HEK293 (cell line): ENCODE results near the gene SSBP1.

ENCODE experiments used
- CTCF ChIA-PET: fragments of 350-600 bp; formaldehyde crosslinking; extraction: SDS; loops from one replicate; lab custom pipeline; 2021; ENCODE audit warnings: antibody characterized with exemption; lab: Yijun Ruan, JAX
- POLR2A ChIA-PET: fragments of 300-600 bp; formaldehyde crosslinking; extraction: SDS; loops from one replicate; lab custom pipeline; 2020; ENCODE audit warnings: antibody characterized with exemption, inconsistent platforms; lab: Yijun Ruan, JAX
- H3K27ac ChIP-seq: fragments of 200-500 bp; sonication (Bioruptor generic); 2 replicates; pipeline ENCODE4 v1.5.1; 2014; ENCODE audit warnings: low read depth, low read length, control low read depth, inconsistent platforms; ENCODE audit errors: extremely low read depth
- H3K36me3 ChIP-seq, 2 experiments: fragments of 200-500 bp in 1 of 2; sonication (Bioruptor generic) in 1 of 2; 1 replicate in 1 of 2; 2 replicates in 1 of 2; pipeline ENCODE4 v1.5.1; 2014 to 2017; ENCODE audit warnings: inconsistent platforms in 2 of 2, low read length in 2 of 2; ENCODE audit not compliant: control insufficient read depth in 2 of 2, insufficient read depth in 1 of 2
- H3K4me1 ChIP-seq: fragments of 200-500 bp; sonication (Bioruptor generic); 2 replicates; pipeline ENCODE4 v1.5.1; 2014; ENCODE audit warnings: mild to moderate bottlenecking, low read length, inconsistent platforms; ENCODE audit not compliant: control insufficient read depth, insufficient read depth
- H3K4me3 ChIP-seq: 2 replicates; pipeline ENCODE4 v1.5.1; 2011; ENCODE audit warnings: low read depth, mild to moderate bottlenecking, control low read depth, low read length, moderate library complexity
- H3K9me3 ChIP-seq: fragments of 200-500 bp; sonication (Bioruptor generic); 2 replicates; pipeline ENCODE4 v1.5.1; 2014; ENCODE audit warnings: low read depth, low read length, inconsistent platforms; ENCODE audit not compliant: control insufficient read depth, insufficient read depth
- BCL11B ChIP-seq: fragments of 450-650 bp; formaldehyde crosslinking; IDR thresholded peaks from 2 replicates; pipeline ENCODE4 v1.5.1; 2016; ENCODE audit warnings: low read depth, missing biosample characterization, missing genetic modification characterization
- KLF1 ChIP-seq: fragments of 450-650 bp; formaldehyde crosslinking; IDR thresholded peaks from 2 replicates; pipeline ENCODE4 v1.5.1; 2016; ENCODE audit warnings: missing biosample characterization, missing genetic modification characterization
- MYNN ChIP-seq: fragments of 450-650 bp; formaldehyde crosslinking; IDR thresholded peaks from 2 replicates; pipeline ENCODE4 v1.5.1; 2016; ENCODE audit warnings: missing biosample characterization, missing genetic modification characterization, borderline replicate concordance
- SCRT2 ChIP-seq: fragments of 450-650 bp; formaldehyde crosslinking; IDR thresholded peaks from 2 replicates; pipeline ENCODE4 v1.5.1; 2016; ENCODE audit warnings: missing biosample characterization, missing genetic modification characterization
- WT1 ChIP-seq: fragments of 450-650 bp; formaldehyde crosslinking; IDR thresholded peaks from 2 replicates; pipeline ENCODE4 v1.5.1; 2016; ENCODE audit warnings: missing biosample characterization, missing genetic modification characterization
- ZIC2 ChIP-seq: fragments of 450-650 bp; formaldehyde crosslinking; IDR thresholded peaks from 2 replicates; pipeline ENCODE4 v1.5.1; 2016; ENCODE audit warnings: missing biosample characterization, missing genetic modification characterization
- ZNF174 ChIP-seq: fragments of 450-650 bp; formaldehyde crosslinking; IDR thresholded peaks from 2 replicates; pipeline ENCODE4 v1.5.0; 2017; ENCODE audit warnings: missing biosample characterization, mild to moderate bottlenecking, missing genetic modification characterization
- ZNF24 ChIP-seq: fragments of 450-650 bp; formaldehyde crosslinking; IDR thresholded peaks from 2 replicates; pipeline ENCODE4 v1.5.1; 2016; ENCODE audit warnings: missing biosample characterization, missing genetic modification characterization
- ZNF350 ChIP-seq: fragments of 450-650 bp; formaldehyde crosslinking; IDR thresholded peaks from 2 replicates; pipeline ENCODE4 v1.5.0; 2017; ENCODE audit warnings: missing biosample characterization, mild to moderate bottlenecking, missing genetic modification characterization
- ZNF521 ChIP-seq: fragments of 450-650 bp; formaldehyde crosslinking; IDR thresholded peaks from 2 replicates; pipeline ENCODE4 v1.5.1; 2017; ENCODE audit warnings: missing biosample characterization, mild to moderate bottlenecking, missing genetic modification characterization
- ZNF600 ChIP-seq: fragments of 450-650 bp; formaldehyde crosslinking; IDR thresholded peaks from 2 replicates; pipeline ENCODE4 v1.5.1; 2016; ENCODE audit warnings: missing biosample characterization, missing genetic modification characterization
- ZSCAN16 ChIP-seq: fragments of 450-650 bp; formaldehyde crosslinking; IDR thresholded peaks from 2 replicates; pipeline ENCODE4 v1.5.1; 2016; ENCODE audit warnings: missing biosample characterization, missing genetic modification characterization
- TF ChIP-seq, protein P1 (sequence below): fragments of 450-650 bp; formaldehyde crosslinking; IDR thresholded peaks from 2 replicates; pipeline ENCODE4 v1.5.1; 2016; ENCODE audit warnings: missing biosample characterization, missing genetic modification characterization
- TF ChIP-seq, protein P2 (sequence below): fragments of 450-650 bp; formaldehyde crosslinking; IDR thresholded peaks from 2 replicates; pipeline ENCODE4 v1.5.1; 2016; ENCODE audit warnings: missing biosample characterization, missing genetic modification characterization
- TF ChIP-seq, protein P3 (sequence below): fragments of 450-650 bp; formaldehyde crosslinking; IDR thresholded peaks from 2 replicates; pipeline ENCODE4 v1.5.1; 2016; ENCODE audit warnings: missing biosample characterization, missing genetic modification characterization, borderline replicate concordance

SSBP1 gene

DNA sequence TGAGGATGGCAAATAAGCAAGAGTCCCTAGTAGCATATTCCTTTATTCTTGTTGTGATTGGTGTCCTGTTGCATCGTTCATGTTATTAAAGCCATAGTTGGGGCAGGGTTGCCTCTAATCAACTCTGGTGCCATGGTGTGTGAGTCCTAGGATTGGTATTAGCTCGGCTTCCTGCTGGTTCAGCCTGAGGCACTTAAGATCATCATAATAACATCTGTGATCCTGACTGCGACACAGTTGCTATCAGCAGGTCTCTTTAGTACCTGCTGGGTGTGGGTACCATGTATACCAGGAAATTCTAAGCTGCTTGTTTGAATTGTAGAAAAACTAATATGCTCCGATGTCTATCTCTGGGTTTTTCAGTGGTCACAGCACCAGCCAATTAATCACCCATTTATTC lies 28.4 kb upstream of the SSBP1 start:
- POLR2A ChIA-PET: interaction anchor here (0.9 kb wide), 1 partner anchor 8 kb away, joined by 3 read pairs; the partner anchor contains the start of gene DENND11

DNA sequence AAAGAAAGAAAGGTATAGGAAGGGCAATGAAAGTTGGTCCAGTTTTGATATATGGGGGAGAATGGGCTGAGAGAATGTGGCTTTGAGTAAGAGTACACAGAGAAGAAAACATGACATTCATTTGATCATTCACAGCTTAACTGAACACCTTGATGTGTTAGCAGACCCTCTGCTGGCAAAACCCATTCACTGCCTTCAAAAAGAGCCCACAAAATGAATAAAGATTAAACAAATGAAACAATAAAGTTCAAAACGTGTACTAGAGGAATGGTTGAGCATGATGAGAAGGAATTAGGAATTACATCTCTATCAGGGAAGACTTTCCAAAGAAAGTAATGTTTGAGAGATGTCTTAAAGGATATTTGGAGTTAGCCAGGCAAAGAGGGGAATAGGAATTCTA lies 27.9 kb upstream of the SSBP1 start:
- no peaks in the 10 kb centered on the region for H3K4me1 ChIP-seq
- CTCF ChIA-PET: interaction anchor here (0.7 kb wide), 1 partner anchor 49 kb away, joined by 3 read pairs; no protein-coding TSS in a partner anchor
- POLR2A ChIA-PET: interaction anchor here (0.9 kb wide), 1 partner anchor 9 kb away, joined by 3 read pairs; the partner anchor contains the start of gene DENND11
- H3K4me3 ChIP-seq: no peak overlapping the region
- no peaks in the 10 kb centered on the region for H3K9me3 ChIP-seq
- TF ChIP-seq ZSCAN16 (tag by site-specific recombination): 0 out of 2 replicates have a peak, but pooled peaks have one; percentile 48
- no peak for TF ChIP-seq ZNF350 (tag by site-specific recombination)
- TF ChIP-seq KLF1 (tag by site-specific recombination): no peak
- TF ChIP-seq, protein P1, sequence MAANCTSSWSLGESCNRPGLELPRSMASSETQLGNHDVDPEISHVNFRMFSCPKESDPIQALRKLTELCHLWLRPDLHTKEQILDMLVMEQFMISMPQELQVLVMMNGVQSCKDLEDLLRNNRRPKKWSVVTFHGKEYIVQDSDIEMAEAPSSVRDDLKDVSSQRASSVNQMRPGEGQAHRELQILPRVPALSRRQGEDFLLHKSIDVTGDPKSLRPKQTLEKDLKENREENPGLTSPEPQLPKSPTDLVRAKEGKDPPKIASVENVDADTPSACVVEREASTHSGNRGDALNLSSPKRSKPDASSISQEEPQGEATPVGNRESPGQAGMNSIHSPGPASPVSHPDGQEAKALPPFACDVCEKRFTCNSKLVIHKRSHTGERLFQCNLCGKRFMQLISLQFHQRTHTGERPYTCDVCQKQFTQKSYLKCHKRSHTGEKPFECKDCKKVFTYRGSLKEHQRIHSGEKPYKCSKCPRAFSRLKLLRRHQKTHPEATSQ (tag by site-specific recombination): no peak
- no peak overlapping the region for H3K27ac ChIP-seq
- H3K36me3 ChIP-seq: no peaks in the 10 kb centered on the region

More for the DNA sequence above, 28.4 kb upstream of the SSBP1 start:
- Histone ChIP-seq H3K4me3 (no peak overlapping the region), H3K9me3 (no peaks in the 10 kb centered on the region), H3K27ac (no peak overlapping the region), H3K36me3 (no peaks in the 10 kb centered on the region), H3K4me1 (no peaks in the 10 kb centered on the region)
- TF ChIP-seq ZIC2 (tag by site-specific recombination) (peak; percentile 67), MYNN (tag by site-specific recombination) (no peak), SCRT2 (tag by site-specific recombination) (0 out of 2 replicates have a peak, but pooled peaks have one; percentile 17)
- CTCF ChIA-PET: interaction anchor here (0.7 kb wide), 1 partner anchor 48 kb away, joined by 3 read pairs; no protein-coding TSS in a partner anchor

DNA sequence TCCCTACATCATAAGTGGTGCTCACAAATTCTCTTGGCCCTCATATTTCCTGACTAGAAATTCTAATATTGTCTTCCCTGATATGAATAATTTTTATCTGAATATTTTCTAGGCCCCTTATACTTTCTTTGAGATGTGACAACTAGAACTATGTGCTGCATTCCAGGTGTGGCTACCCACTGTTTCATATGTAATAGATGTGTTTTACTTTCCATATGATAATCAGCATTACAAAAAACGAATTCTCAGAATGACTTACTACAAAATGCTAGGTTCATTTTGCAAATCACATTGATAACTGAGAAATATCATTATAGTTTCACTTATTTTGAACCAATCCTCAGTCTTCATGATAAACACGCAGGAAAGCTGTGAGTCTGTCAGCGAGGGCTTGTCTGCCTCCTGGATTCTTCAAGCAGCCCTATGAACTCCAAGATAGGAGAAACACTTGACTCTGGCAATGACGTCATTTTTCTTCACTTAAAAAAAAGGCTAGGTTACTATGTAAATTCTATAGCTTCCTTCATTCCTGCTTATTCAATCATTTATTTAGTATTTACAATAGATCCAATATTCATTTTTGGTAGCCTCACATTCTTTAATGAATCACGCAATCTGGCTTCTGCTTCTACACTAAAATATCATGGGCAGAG lies 25.4 kb upstream of the SSBP1 start:
- POLR2A ChIA-PET: no interaction called here
- H3K36me3 ChIP-seq: no peaks in the 10 kb centered on the region
- CTCF ChIA-PET: interaction anchor here (1.4 kb wide), 1 partner anchor 26 kb away, joined by 6 read pairs; the partner anchor contains the start of gene SSBP1
- no peak overlapping the region for H3K4me3 ChIP-seq
- no peaks in the 10 kb centered on the region for H3K4me1 ChIP-seq
- no peak overlapping the region for H3K27ac ChIP-seq
- no peaks in the 10 kb centered on the region for H3K9me3 ChIP-seq
- no peak for TF ChIP-seq BCL11B
- TF ChIP-seq, protein P2, sequence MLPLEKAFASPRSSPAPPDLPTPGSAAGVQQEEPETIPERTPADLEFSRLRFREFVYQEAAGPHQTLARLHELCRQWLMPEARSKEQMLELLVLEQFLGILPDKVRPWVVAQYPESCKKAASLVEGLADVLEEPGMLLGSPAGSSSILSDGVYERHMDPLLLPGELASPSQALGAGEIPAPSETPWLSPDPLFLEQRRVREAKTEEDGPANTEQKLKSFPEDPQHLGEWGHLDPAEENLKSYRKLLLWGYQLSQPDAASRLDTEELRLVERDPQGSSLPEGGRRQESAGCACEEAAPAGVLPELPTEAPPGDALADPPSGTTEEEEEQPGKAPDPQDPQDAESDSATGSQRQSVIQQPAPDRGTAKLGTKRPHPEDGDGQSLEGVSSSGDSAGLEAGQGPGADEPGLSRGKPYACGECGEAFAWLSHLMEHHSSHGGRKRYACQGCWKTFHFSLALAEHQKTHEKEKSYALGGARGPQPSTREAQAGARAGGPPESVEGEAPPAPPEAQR (tag by site-specific recombination): no peak
- no peak for TF ChIP-seq ZNF174 (tag by site-specific recombination)
- TF ChIP-seq ZNF600 (tag by site-specific recombination): no peak

DNA sequence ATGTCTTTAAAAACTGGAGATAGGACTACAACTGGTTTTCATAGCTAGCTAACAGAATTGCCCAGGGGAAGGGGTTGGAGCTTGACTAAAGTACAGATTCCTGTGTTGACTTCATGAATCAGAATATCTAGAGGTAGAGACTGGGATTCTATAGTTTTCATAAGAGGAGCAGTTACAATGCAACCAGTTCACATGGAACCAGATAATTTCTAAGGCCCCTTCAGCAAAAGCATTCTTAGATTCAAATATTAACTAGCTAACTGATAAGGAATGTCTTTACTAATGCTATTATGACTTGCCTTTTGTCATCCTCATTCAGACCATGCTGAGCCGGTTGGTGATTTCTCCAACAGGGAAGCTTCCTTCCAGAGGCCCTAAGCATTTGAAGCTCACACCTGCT lies 24.3 kb upstream of the SSBP1 start:
- H3K9me3 ChIP-seq: no peaks in the 10 kb centered on the region
- ChIA-PET CTCF (interaction anchor here (1.4 kb wide), 1 partner anchor 24 kb away, joined by 6 read pairs; the partner anchor contains the start of gene SSBP1), POLR2A (no interaction called here)
- no peak overlapping the region for H3K27ac ChIP-seq
- no peaks in the 10 kb centered on the region for H3K4me1 ChIP-seq
- no peak overlapping the region for H3K4me3 ChIP-seq
- no peaks in the 10 kb centered on the region for H3K36me3 ChIP-seq
- TF ChIP-seq, protein P3, sequence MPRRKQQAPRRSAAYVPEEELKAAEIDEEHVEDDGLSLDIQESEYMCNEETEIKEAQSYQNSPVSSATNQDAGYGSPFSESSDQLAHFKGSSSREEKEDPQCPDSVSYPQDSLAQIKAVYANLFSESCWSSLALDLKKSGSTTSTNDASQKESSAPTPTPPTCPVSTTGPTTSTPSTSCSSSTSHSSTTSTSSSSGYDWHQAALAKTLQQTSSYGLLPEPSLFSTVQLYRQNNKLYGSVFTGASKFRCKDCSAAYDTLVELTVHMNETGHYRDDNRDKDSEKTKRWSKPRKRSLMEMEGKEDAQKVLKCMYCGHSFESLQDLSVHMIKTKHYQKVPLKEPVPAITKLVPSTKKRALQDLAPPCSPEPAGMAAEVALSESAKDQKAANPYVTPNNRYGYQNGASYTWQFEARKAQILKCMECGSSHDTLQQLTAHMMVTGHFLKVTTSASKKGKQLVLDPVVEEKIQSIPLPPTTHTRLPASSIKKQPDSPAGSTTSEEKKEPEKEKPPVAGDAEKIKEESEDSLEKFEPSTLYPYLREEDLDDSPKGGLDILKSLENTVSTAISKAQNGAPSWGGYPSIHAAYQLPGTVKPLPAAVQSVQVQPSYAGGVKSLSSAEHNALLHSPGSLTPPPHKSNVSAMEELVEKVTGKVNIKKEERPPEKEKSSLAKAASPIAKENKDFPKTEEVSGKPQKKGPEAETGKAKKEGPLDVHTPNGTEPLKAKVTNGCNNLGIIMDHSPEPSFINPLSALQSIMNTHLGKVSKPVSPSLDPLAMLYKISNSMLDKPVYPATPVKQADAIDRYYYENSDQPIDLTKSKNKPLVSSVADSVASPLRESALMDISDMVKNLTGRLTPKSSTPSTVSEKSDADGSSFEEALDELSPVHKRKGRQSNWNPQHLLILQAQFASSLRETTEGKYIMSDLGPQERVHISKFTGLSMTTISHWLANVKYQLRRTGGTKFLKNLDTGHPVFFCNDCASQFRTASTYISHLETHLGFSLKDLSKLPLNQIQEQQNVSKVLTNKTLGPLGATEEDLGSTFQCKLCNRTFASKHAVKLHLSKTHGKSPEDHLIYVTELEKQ: no peak
- TF ChIP-seq ZNF24 (tag by site-specific recombination): no peak
- TF ChIP-seq WT1 (tag by site-specific recombination): no peak
- no peak for TF ChIP-seq ZNF521 (tag by site-specific recombination)
- TF ChIP-seq, all 188 proteins: peak for 0
